SU-DHL-6 (cell line): ENCODE results near the gene KHDC3L.

Experiments
- H2AFZ ChIP-seq: fragments of 200-600 bp; sonication (generic); 2 replicates; pipeline ENCODE4 v1.6.1; 2014; ENCODE audit warnings: low read depth, mild to moderate bottlenecking, moderate library complexity, mixed read lengths, antibody characterized with exemption, low read length; ENCODE audit not compliant: severe bottlenecking
- H3F3A ChIP-seq: fragments of 200-600 bp; shearing (Covaris generic); 2 replicates; pipeline ENCODE4 v1.6.0; 2016; ENCODE audit warnings: antibody characterized with exemption, mild to moderate bottlenecking; ENCODE audit not compliant: insufficient read depth
- H3K27ac ChIP-seq: fragments of 200-600 bp; sonication (generic); 2 replicates; pipeline ENCODE4 v1.5.1; 2016; ENCODE audit warnings: low read depth, mild to moderate bottlenecking, low read length, moderate library complexity, mixed read lengths
- H3K27me3 ChIP-seq: fragments of 200-600 bp; sonication (generic), shearing (Covaris generic); 2 replicates; pipeline ENCODE4 v1.6.0; 2014; ENCODE audit warnings: mild to moderate bottlenecking, low read length
- H3K36me3 ChIP-seq: fragments of 200-600 bp; sonication (generic); 2 replicates; pipeline ENCODE4 v1.6.1; 2014; ENCODE audit warnings: mild to moderate bottlenecking, low read length, mixed read lengths
- H3K4me2 ChIP-seq: fragments of 300-600, 200-600 bp; shearing (Covaris generic), sonication (generic); 2 replicates; pipeline ENCODE4 v1.6.0; 2014; ENCODE audit warnings: low read length, low read depth, mild to moderate bottlenecking; ENCODE audit not compliant: poor library complexity, severe bottlenecking
- H3K4me3 ChIP-seq: fragments of 200-600 bp; sonication (generic); 2 replicates; pipeline ENCODE4 v1.5.1; 2014; ENCODE audit warnings: antibody characterized with exemption, low read length, mild to moderate bottlenecking, mixed read lengths; ENCODE audit not compliant: insufficient read depth, poor library complexity, severe bottlenecking
- H3K79me2 ChIP-seq: fragments of 200-600 bp; sonication (generic); 2 replicates; pipeline ENCODE4 v1.6.1; 2014; ENCODE audit warnings: mild to moderate bottlenecking, low read length, moderate library complexity; ENCODE audit not compliant: insufficient read depth
- H3K9ac ChIP-seq: fragments of 200-600 bp; sonication (generic); 2 replicates; pipeline ENCODE4 v1.7.0; 2014; ENCODE audit warnings: mild to moderate bottlenecking, low read length
- H3K9me2 ChIP-seq: fragments of 200-600 bp; sonication (generic); replicated peaks from 2 replicates; pipeline ENCODE4 v1.6.1; 2014; ENCODE audit warnings: low read length; ENCODE audit not compliant: insufficient read depth
- H3K9me3 ChIP-seq: fragments of 200-600 bp; sonication (generic); 2 replicates; pipeline ENCODE4 v1.6.1; 2014; ENCODE audit warnings: low read length, mixed read lengths; ENCODE audit not compliant: insufficient read depth
- H4K20me1 ChIP-seq: fragments of 200-600 bp; sonication (generic); 2 replicates; pipeline ENCODE4 v1.6.1; 2014; ENCODE audit warnings: low read depth, mild to moderate bottlenecking, antibody characterized with exemption, low read length, moderate library complexity, mixed read lengths
- EZH2phosphoT487 ChIP-seq: fragments of 200-600 bp; sonication (generic), shearing (Covaris generic); conservative IDR thresholded peaks from 2 replicates; pipeline ENCODE4 v1.6.1; 2018; ENCODE audit warnings: mild to moderate bottlenecking, antibody characterized with exemption, low read length, moderate library complexity, mixed read lengths
- TF ChIP-seq, protein P1 (sequence below): fragments of 200-600 bp; sonication (generic); IDR thresholded peaks from one replicate; pipeline ENCODE4 v1.5.1; 2017; ENCODE audit warnings: antibody characterized with exemption, mild to moderate bottlenecking, low read length, moderate library complexity; ENCODE audit not compliant: insufficient read depth, poor library complexity, severe bottlenecking

Gene KHDC3L

DNA sequence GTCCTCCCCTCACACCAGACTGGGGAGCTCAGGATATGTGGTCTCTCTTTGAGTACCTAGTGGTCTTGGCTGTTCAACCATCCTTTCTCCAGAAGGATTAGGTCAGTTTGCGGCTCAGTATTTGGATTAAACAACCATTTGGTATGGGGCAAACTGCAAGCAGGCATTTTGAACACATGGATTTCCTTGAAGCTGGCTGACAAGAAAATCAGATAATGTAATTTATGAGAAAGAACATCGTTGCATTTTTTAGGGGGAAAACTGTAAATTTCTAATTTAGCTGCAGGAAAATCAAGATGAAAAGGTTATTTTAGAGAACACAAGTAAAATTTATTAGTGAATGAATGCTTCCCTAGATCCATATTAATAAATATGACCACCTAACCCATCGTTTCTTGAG, 33.7 kb upstream of the KHDC3L start:
- Histone ChIP-seq H3F3A (no peaks in the 10 kb centered on the region), H4K20me1 (no peaks in the 10 kb centered on the region), H3K4me3 (no peak overlapping the region), H3K4me2 (no peak overlapping the region), H3K27ac (no peak overlapping the region), H2AFZ (no peak overlapping the region), H3K27me3 (no peaks in the 10 kb centered on the region), H3K79me2 (no peaks in the 10 kb centered on the region), H3K9me2 (no peaks in the 10 kb centered on the region), H3K9me3 (no peaks in the 10 kb centered on the region), H3K9ac (no peak overlapping the region), H3K36me3 (no peaks in the 10 kb centered on the region)
- TF ChIP-seq, protein P1, sequence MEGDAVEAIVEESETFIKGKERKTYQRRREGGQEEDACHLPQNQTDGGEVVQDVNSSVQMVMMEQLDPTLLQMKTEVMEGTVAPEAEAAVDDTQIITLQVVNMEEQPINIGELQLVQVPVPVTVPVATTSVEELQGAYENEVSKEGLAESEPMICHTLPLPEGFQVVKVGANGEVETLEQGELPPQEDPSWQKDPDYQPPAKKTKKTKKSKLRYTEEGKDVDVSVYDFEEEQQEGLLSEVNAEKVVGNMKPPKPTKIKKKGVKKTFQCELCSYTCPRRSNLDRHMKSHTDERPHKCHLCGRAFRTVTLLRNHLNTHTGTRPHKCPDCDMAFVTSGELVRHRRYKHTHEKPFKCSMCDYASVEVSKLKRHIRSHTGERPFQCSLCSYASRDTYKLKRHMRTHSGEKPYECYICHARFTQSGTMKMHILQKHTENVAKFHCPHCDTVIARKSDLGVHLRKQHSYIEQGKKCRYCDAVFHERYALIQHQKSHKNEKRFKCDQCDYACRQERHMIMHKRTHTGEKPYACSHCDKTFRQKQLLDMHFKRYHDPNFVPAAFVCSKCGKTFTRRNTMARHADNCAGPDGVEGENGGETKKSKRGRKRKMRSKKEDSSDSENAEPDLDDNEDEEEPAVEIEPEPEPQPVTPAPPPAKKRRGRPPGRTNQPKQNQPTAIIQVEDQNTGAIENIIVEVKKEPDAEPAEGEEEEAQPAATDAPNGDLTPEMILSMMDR: no peak
- no peak for TF ChIP-seq EZH2phosphoT487

DNA sequence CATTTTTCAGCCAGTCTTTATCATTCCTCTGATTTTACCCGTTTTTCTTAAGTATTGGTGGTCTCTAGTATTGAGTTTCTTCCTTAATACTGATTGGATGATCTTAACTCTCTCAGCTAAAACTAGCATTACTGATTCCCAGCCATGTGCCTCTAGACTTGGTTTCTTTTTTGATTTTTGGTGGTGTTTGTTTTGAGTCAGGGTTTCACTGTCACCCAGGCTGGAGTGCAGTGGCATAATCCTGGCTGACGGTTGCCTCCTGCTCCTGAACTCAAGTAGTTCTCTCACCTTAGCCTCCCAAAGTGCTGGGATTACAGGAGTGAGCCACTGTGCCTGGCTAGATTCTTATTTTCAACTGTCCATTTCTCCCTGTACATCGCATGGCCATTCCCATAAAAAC, 33.3 kb upstream of the KHDC3L start:
- Histone ChIP-seq H3K9me3 (no peaks in the 10 kb centered on the region), H3K4me2 (no peak overlapping the region), H3K4me3 (no peak overlapping the region), H3F3A (no peaks in the 10 kb centered on the region), H3K9me2 (no peaks in the 10 kb centered on the region), H3K36me3 (no peaks in the 10 kb centered on the region), H4K20me1 (no peaks in the 10 kb centered on the region), H3K79me2 (no peaks in the 10 kb centered on the region), H3K27ac (no peak overlapping the region), H3K27me3 (no peaks in the 10 kb centered on the region), H3K9ac (no peak overlapping the region), H2AFZ (no peak overlapping the region)
- TF ChIP-seq EZH2phosphoT487: no peak
- TF ChIP-seq, protein P1: no peak

DNA sequence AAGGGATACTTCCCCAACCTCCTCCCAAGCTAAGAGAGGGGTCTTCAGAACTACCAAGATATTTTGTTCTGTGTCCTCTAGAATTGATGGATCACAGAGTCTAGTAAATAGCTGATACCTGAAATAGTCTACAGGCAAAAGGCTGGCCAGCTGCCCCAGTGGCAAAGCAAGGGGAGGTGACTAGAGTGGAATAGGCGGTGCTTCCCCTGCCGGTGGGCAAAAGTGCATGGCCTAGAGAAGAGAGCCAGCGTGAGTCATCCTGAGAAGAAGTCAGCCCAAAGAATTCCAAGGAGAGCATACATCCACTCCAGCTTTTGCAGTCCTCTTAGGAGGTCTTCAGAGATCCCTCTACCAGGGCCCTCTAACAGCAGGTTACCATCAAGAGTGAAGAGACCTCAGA, 23.1 kb upstream of the KHDC3L start:
- Histone ChIP-seq H3K79me2 (no peaks in the 10 kb centered on the region), H3K27me3 (no peaks in the 10 kb centered on the region), H3K36me3 (no peaks in the 10 kb centered on the region), H3F3A (no peaks in the 10 kb centered on the region), H3K9me3 (no peaks in the 10 kb centered on the region), H3K4me2 (no peak overlapping the region), H3K27ac (no peak overlapping the region), H3K9me2 (no peaks in the 10 kb centered on the region), H4K20me1 (no peaks in the 10 kb centered on the region), H3K4me3 (no peak overlapping the region), H3K9ac (no peak overlapping the region), H2AFZ (no peak overlapping the region)
- TF ChIP-seq, protein P1: no peak
- no peak for TF ChIP-seq EZH2phosphoT487
